ENCODE results near the gene CSH2. TPM values are rescaled to one million over a fixed set of nuclear protein-coding genes. Genes with fewer than 3 reads are reported as not detected.

The CSH2 gene
- total RNA-seq, 1 donor from 2014 or later: not detected

DNA sequence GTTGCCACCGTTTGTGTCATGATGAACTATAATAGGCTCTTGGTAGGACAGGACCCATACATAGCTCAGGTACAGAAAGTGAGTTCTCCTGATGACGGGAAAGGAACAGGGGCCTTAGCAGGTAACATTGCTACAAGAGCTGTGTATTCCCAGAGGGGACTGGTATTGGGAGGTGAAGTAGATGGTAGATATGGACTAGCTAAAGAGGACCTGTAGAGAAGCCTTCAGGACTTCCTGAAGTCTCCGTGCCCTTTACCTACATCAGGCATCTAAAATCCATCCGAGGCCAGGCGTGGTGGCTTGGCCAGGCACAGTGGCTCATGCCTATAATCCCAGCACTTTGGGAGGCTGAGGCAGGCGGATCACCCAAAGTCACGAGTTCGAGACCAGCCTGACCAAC lies 18.3 kb downstream of the CSH2 start:
- Histone ChIP-seq H3K4me3 (no peak overlapping the region), H3F3A (ENCODE audit: low read depth) (no peaks in the 10 kb centered on the region), H2AFZ (replicated peaks) (no peak overlapping the region), H3K27me3 (peaks cover 6% of the 10 kb centered on the region), H4K20me1 (ENCODE audit: low read depth) (no peaks in the 10 kb centered on the region), H3K36me3 (no peaks in the 10 kb centered on the region), H3K9me3 (ENCODE audit: low read depth) (no peaks in the 10 kb centered on the region), H3K9ac (no peak overlapping the region), H3K4me2 (no peak overlapping the region), H3K4me1 (no peaks in the 10 kb centered on the region), H3K79me2 (ENCODE audit: low read depth) (no peaks in the 10 kb centered on the region), H3K27ac (no peak overlapping the region)
- no peak for DNase-seq (ENCODE audit: low spot score)
- Mint-ChIP-seq H3K9me3 (no peaks in the 10 kb centered on the region), H3K36me3 (no peaks in the 10 kb centered on the region), H3K4me3 (no peak overlapping the region), H3K27me3 (ENCODE audit: insufficient read depth, low read depth) (peaks cover 5% of the 10 kb centered on the region), H3K27ac (no peak overlapping the region), H3K4me1 (no peaks in the 10 kb centered on the region)
- TF ChIP-seq, protein P1, sequence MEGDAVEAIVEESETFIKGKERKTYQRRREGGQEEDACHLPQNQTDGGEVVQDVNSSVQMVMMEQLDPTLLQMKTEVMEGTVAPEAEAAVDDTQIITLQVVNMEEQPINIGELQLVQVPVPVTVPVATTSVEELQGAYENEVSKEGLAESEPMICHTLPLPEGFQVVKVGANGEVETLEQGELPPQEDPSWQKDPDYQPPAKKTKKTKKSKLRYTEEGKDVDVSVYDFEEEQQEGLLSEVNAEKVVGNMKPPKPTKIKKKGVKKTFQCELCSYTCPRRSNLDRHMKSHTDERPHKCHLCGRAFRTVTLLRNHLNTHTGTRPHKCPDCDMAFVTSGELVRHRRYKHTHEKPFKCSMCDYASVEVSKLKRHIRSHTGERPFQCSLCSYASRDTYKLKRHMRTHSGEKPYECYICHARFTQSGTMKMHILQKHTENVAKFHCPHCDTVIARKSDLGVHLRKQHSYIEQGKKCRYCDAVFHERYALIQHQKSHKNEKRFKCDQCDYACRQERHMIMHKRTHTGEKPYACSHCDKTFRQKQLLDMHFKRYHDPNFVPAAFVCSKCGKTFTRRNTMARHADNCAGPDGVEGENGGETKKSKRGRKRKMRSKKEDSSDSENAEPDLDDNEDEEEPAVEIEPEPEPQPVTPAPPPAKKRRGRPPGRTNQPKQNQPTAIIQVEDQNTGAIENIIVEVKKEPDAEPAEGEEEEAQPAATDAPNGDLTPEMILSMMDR (IDR thresholded peaks at IDR 0.05): no peak
- TF ChIP-seq EZH2 (IDR thresholded peaks at IDR 0.05): no peak
- no peak for TF ChIP-seq EZH2phosphoT487 (IDR thresholded peaks at IDR 0.05)

- Histone ChIP-seq H3K9me3 (ENCODE audit: low read depth) (no peaks in the 10 kb centered on the region), H3K27me3 (peaks cover 9% of the 10 kb centered on the region), H4K20me1 (ENCODE audit: low read depth) (no peaks in the 10 kb centered on the region), H3K9ac (no peak overlapping the region), H3K4me2 (no peak overlapping the region), H3K27ac (no peak overlapping the region), H3K36me3 (no peaks in the 10 kb centered on the region), H3F3A (ENCODE audit: low read depth) (no peaks in the 10 kb centered on the region), H3K4me1 (no peaks in the 10 kb centered on the region), H3K4me3 (no peak overlapping the region), H3K79me2 (ENCODE audit: low read depth) (no peaks in the 10 kb centered on the region), H2AFZ (replicated peaks) (no peak overlapping the region)
- Mint-ChIP-seq H3K4me1 (peaks cover 1% of the 10 kb centered on the region), H3K27me3 (ENCODE audit: insufficient read depth, low read depth) (peaks cover 7% of the 10 kb centered on the region), H3K36me3 (no peaks in the 10 kb centered on the region), H3K27ac (no peak overlapping the region), H3K9me3 (no peaks in the 10 kb centered on the region), H3K4me3 (no peak overlapping the region)
- no peak for DNase-seq (ENCODE audit: low spot score)
- no peak for TF ChIP-seq EZH2 (IDR thresholded peaks at IDR 0.05)
- TF ChIP-seq EZH2phosphoT487 (IDR thresholded peaks at IDR 0.05): no peak
- TF ChIP-seq, protein P1 (IDR thresholded peaks at IDR 0.05): no peak
These were observed 18.8 kb downstream of the CSH2 start for GRCh38 chr17:63854709-63855108.

DNA sequence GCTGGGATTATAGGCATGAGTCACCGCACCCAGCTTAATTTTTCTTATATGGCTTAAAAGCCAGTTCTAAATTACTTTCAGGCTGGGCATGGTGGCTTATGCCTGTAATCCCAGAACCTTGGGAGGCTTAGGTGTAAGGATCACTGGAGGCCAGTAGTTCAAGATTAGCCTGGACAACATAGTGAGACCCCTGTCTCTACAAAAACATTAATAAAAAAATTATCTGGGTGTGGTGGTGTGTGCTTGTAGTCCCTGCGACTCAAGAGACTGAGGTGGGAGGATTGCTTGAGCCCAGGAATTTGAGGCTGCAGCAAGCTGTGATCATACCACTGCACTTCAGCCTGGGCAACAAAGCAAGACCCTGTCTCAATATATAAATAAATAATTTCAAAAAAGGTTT lies 20.2 kb downstream of the CSH2 start:
- peaks cover 23% of the 10 kb centered on the region for H3K27me3 ChIP-seq
- H3K4me3 Mint-ChIP-seq: no peak overlapping the region
- no peaks in the 10 kb centered on the region for H4K20me1 ChIP-seq (ENCODE audit: low read depth)
- H3K9me3 Mint-ChIP-seq: peaks cover 5% of the 10 kb centered on the region
- H3K36me3 ChIP-seq: no peaks in the 10 kb centered on the region
- TF ChIP-seq EZH2 (IDR thresholded peaks at IDR 0.05): no peak
- TF ChIP-seq EZH2phosphoT487 (IDR thresholded peaks at IDR 0.05): no peak
- TF ChIP-seq, protein P1 (IDR thresholded peaks at IDR 0.05): no peak
- H2AFZ ChIP-seq (replicated peaks): no peak overlapping the region
- H3K9ac ChIP-seq: no peak overlapping the region
- no peak overlapping the region for H3K27ac Mint-ChIP-seq
- H3K4me1 ChIP-seq: no peaks in the 10 kb centered on the region
- no peak overlapping the region for H3K4me3 ChIP-seq
- peaks cover 17% of the 10 kb centered on the region for H3K27me3 Mint-ChIP-seq (ENCODE audit: insufficient read depth, low read depth)
- no peak overlapping the region for H3K4me2 ChIP-seq
- H3K79me2 ChIP-seq (ENCODE audit: low read depth): no peaks in the 10 kb centered on the region
- no peaks in the 10 kb centered on the region for H3K36me3 Mint-ChIP-seq
- H3K27ac ChIP-seq: no peak overlapping the region
- no peaks in the 10 kb centered on the region for H3K9me3 ChIP-seq (ENCODE audit: low read depth)
- no peak for DNase-seq (ENCODE audit: low spot score)
- H3K4me1 Mint-ChIP-seq: peaks cover 6% of the 10 kb centered on the region
- H3F3A ChIP-seq (ENCODE audit: low read depth): peaks cover 6% of the 10 kb centered on the region

Measured in neural progenitor cell (in vitro differentiated cells).